HepG2 (cell line): ENCODE data around the gene NAPEPLD.
"Not testable (repeated sequence)": the region's sequence is repeated elsewhere in the genome, so short reads cannot be mapped to it uniquely, and the experiment has no call there.

Source experiments
- ARID3A ChIP-seq: IDR thresholded peaks from 2 replicates; pipeline ENCODE4 v1.6.1; 2012; ENCODE audit warnings: low read depth, low read length, improper control_type of control experiment
- ATF3 ChIP-seq: sonication (generic); formaldehyde crosslinking; IDR thresholded peaks from 2 replicates; pipeline ENCODE4 v1.4.0; 2020; ENCODE audit warnings: missing genetic modification reagents
- CTCF ChIP-seq: sonication (generic); formaldehyde crosslinking; IDR thresholded peaks from 2 replicates; pipeline ENCODE4 v1.5.0; 2020; ENCODE audit warnings: mild to moderate bottlenecking, missing genetic modification reagents, moderate library complexity
- LCORL ChIP-seq, 2 experiments: fragments of 450-650 bp in 1 of 2; sonication (generic) in 1 of 2; formaldehyde crosslinking in 1 of 2; IDR thresholded peaks; 2 replicates each; pipeline versions ENCODE4 v1.5.0 to v1.6.1; 2017 to 2020; ENCODE audit warnings: antibody characterized with exemption in 1 of 2, missing genetic modification reagents in 1 of 2
- MAFK ChIP-seq, 2 experiments: IDR thresholded peaks in 1 of 2; conservative IDR thresholded peaks in 1 of 2; 2 replicates each; pipeline ENCODE4 v1.6.1; 2011; ENCODE audit warnings: improper control_type of control experiment in 2 of 2, low read length in 2 of 2
- NFIC ChIP-seq: IDR thresholded peaks from 2 replicates; pipeline ENCODE4 v1.6.1; 2012; ENCODE audit warnings: mild to moderate bottlenecking, low read length, inconsistent platforms
- POLR2A ChIP-seq, 2 experiments: IDR thresholded peaks; 2 replicates each; pipeline ENCODE4 v1.6.1; 2011; ENCODE audit warnings: low read depth in 2 of 2, low read length in 2 of 2, mild to moderate bottlenecking in 1 of 2, moderate library complexity in 1 of 2; ENCODE audit not compliant: insufficient read depth in 1 of 2
- SMARCC2 ChIP-seq: fragments of 450-650 bp; IDR thresholded peaks from 2 replicates; pipeline ENCODE4 v1.6.1; 2017; ENCODE audit warnings: antibody characterized with exemption, mild to moderate bottlenecking
- SNAPC2 ChIP-seq: sonication (generic); formaldehyde crosslinking; IDR thresholded peaks from 2 replicates; pipeline ENCODE4 v1.8.1; 2022; ENCODE audit warnings: mild to moderate bottlenecking, missing genetic modification reagents
- U2AF1 ChIP-seq: fragments of 200-400 bp; formaldehyde crosslinking; optimal IDR thresholded peaks from 2 replicates; pipeline ENCODE3; 2017; ENCODE audit warnings: mild to moderate bottlenecking, low read depth, low read length
- WIZ ChIP-seq: sonication (generic); formaldehyde crosslinking; IDR thresholded peaks from 2 replicates; pipeline ENCODE4 v1.5.1; 2020; ENCODE audit warnings: mild to moderate bottlenecking, missing genetic modification reagents
- ZNF30 ChIP-seq: sonication (generic); formaldehyde crosslinking; IDR thresholded peaks from 2 replicates; pipeline ENCODE4 v1.5.0; 2020; ENCODE audit warnings: mild to moderate bottlenecking, missing genetic modification reagents
- ZNF570 ChIP-seq: sonication (generic); formaldehyde crosslinking; IDR thresholded peaks from 2 replicates; pipeline ENCODE4 v1.4.0; 2020; ENCODE audit warnings: mild to moderate bottlenecking, missing genetic modification reagents, borderline replicate concordance
- ZNF678 ChIP-seq: sonication (generic); formaldehyde crosslinking; IDR thresholded peaks from 2 replicates; pipeline ENCODE4 v1.4.0; 2020; ENCODE audit warnings: mild to moderate bottlenecking, missing genetic modification reagents

GRCh38 chr7:103172415-103173146 is 23.7 kb upstream of the NAPEPLD start:
- not testable (repeated sequence) for TF ChIP-seq NFIC; ARID3A; U2AF1; ZNF678 (CRISPR knock-in tag); ZNF570; LCORL (IDR thresholded peaks at IDR 0.05); LCORL (CRISPR knock-in tag; IDR thresholded peaks at IDR 0.05); POLR2A (IDR thresholded peaks at IDR 0.05; ENCODE audit: insufficient read depth in 1 of 2, low read depth in 2 of 2, low read length in 2 of 2); WIZ (CRISPR knock-in tag); ATF3 (CRISPR knock-in tag); SMARCC2; ZNF30 (CRISPR knock-in tag); MAFK (conservative IDR thresholded peaks at IDR 0.05 in 1 of 2, IDR thresholded peaks at IDR 0.05 in 1 of 2; ENCODE audit: low read length in 2 of 2); SNAPC2 (CRISPR knock-in tag); CTCF (CRISPR knock-in tag)
